ENCODE data around the gene HTT-AS. TPM values are rescaled to one million over a fixed set of nuclear protein-coding genes. Genes with fewer than 3 reads are reported as not detected.

HTT-AS gene
- total and polyA plus RNA-seq, 2 of the 13 experiments (the other 11 are each of a cell fraction or from before 2014, with no cell fraction given): not detected

- no peak for TF ChIP-seq ZBTB4 (CRISPR knock-in tag; IDR thresholded peaks at IDR 0.05; ENCODE audit: borderline replicate concordance)
- no peak for TF ChIP-seq CREB3 (CRISPR knock-in tag; IDR thresholded peaks at IDR 0.05)
- TF ChIP-seq ZNF691 (CRISPR knock-in tag; IDR thresholded peaks at IDR 0.05; ENCODE audit: borderline replicate concordance, low read depth): 0 out of 2 replicates have a peak, but pooled peaks have one; percentile 33
- 0 out of 2 replicates have a peak, but pooled peaks have one; percentile 24 for TF ChIP-seq ZBTB7B (CRISPR knock-in tag; IDR thresholded peaks at IDR 0.05)
- no peak for TF ChIP-seq ZNF547 (CRISPR knock-in tag; IDR thresholded peaks at IDR 0.05)
- no peak for TF ChIP-seq FOXJ3 (CRISPR knock-in tag; IDR thresholded peaks at IDR 0.05; ENCODE audit: borderline replicate concordance)
- TF ChIP-seq RBM22 (optimal IDR thresholded peaks at IDR 0.05; ENCODE audit: low read length): no peak
- TF ChIP-seq KLF6 (CRISPR knock-in tag; IDR thresholded peaks at IDR 0.05): no peak
- TF ChIP-seq THAP11 (CRISPR knock-in tag; IDR thresholded peaks at IDR 0.05): no peak
- TF ChIP-seq RARA (CRISPR knock-in tag; IDR thresholded peaks at IDR 0.05): no peak
- TF ChIP-seq SIN3A (IDR thresholded peaks at IDR 0.05; ENCODE audit: borderline replicate concordance, low read depth, low read length): peak; percentile 45; the same call in 1 of the 2 replicates
- no peak for TF ChIP-seq NCOA5 (CRISPR knock-in tag; IDR thresholded peaks at IDR 0.05)
- no peak for TF ChIP-seq ZNF629 (CRISPR knock-in tag; conservative IDR thresholded peaks at IDR 0.05)
- no peak for TF ChIP-seq ZNF550 (CRISPR knock-in tag; IDR thresholded peaks at IDR 0.05; ENCODE audit: borderline replicate concordance)
- peak; percentile 19; the same call in 1 of the 3 replicates for TF ChIP-seq MXI1 (IDR thresholded peaks at IDR 0.05; ENCODE audit: borderline replicate concordance, low read depth, low read length)
- TF ChIP-seq DMAP1 (CRISPR knock-in tag; IDR thresholded peaks at IDR 0.05): peak; percentile 54; the same call in 1 of the 2 replicates
- 0 out of 2 replicates have a peak, but pooled peaks have one; percentile 5 for TF ChIP-seq ZNF12 (CRISPR knock-in tag; IDR thresholded peaks at IDR 0.05)
- 0 out of 2 replicates have a peak, but pooled peaks have one; percentile 9 for TF ChIP-seq SRY (CRISPR knock-in tag; IDR thresholded peaks at IDR 0.05)
- no peak for TF ChIP-seq ZUFSP (CRISPR knock-in tag; IDR thresholded peaks at IDR 0.05; ENCODE audit: borderline replicate concordance)
- no peak for TF ChIP-seq ZNF143 (CRISPR knock-in tag; IDR thresholded peaks at IDR 0.05)
- peak in 1 of 2 experiments; percentile 21; a peak in 1 of 4 replicates for TF ChIP-seq KLF16 (CRISPR knock-in tag; IDR thresholded peaks at IDR 0.05)
- peak; percentile 15 for TF ChIP-seq RBFOX2 (IDR thresholded peaks at IDR 0.05; ENCODE audit: low read depth, low read length)
- TF ChIP-seq ZC3H4 (CRISPR knock-in tag; IDR thresholded peaks at IDR 0.05; ENCODE audit: borderline replicate concordance): no peak
- no peak for TF ChIP-seq HOXA9 (CRISPR knock-in tag; IDR thresholded peaks at IDR 0.05; ENCODE audit: borderline replicate concordance)
These were observed 711 bp upstream of the HTT-AS start (continued) for GRCh38 chr4:3074846-3075651.
